PC-3 (cell line): Measurements from ENCODE around the gene OSMR. TPM values are rescaled to one million over a fixed set of nuclear protein-coding genes. Genes with fewer than 3 reads are reported as not detected.
A peak's percentile ranks its signal among the peaks of the same experiment; 100 is the strongest.

ENCODE experiments used
- ATAC-seq: fragments of 200-7000 bp; cut with Tn5 transposase; 2 replicates; pipeline ENCODE4 v1.9.1; 2020; ENCODE audit warnings: mild to moderate bottlenecking, moderate library complexity
- BruUV-seq: library from RNA; stranded (reverse); fragments of 400-500 nt; replicated peaks from 2 replicates; lab custom pipeline; 2021; lab: Mats Ljungman, UMichigan
- CTCF ChIA-PET: fragments of 300-600 bp; sonication (Branson Sonifier 250); formaldehyde crosslinking; loops from one replicate; lab custom pipeline; 2022; ENCODE audit warnings: antibody characterized with exemption; lab: Charles Lee
- POLR2A ChIA-PET: fragments of 300-600 bp; sonication (Branson Sonifier 250); formaldehyde crosslinking; loops from one replicate; lab custom pipeline; 2022; ENCODE audit warnings: antibody characterized with exemption; ENCODE audit not compliant: unreplicated experiment; lab: Charles Lee
- DNase-seq: peaks from one replicate; pipeline ENCODE4 v3.0.0-alpha.2; 2015
- H2AFZ ChIP-seq: fragments of 300-600 bp; sonication (generic); 2 replicates; pipeline ENCODE4 v1.6.0; 2016; ENCODE audit warnings: antibody characterized with exemption, low read length
- H3F3A ChIP-seq: fragments of 300-600 bp; sonication (generic); one replicate; pipeline ENCODE4 v1.6.0; 2017; ENCODE audit warnings: antibody characterized with exemption, low read length, control low read depth, mild to moderate bottlenecking; ENCODE audit not compliant: unreplicated experiment
- H3K27ac ChIP-seq: fragments of 300-600 bp; sonication (generic); 2 replicates; pipeline ENCODE4 v1.5.1; 2016; ENCODE audit warnings: mild to moderate bottlenecking, low read length
- H3K27me3 ChIP-seq: fragments of 300-600 bp; sonication (generic); 2 replicates; pipeline ENCODE4 v1.6.1; 2016; ENCODE audit warnings: low read length, mixed read lengths
- H3K36me3 ChIP-seq: fragments of 300-600 bp; sonication (generic); 2 replicates; pipeline ENCODE4 v1.6.1; 2016; ENCODE audit warnings: low read depth, mixed run types, low read length, mixed read lengths
- H3K4me1 ChIP-seq: fragments of 300-600 bp; sonication (generic); 2 replicates; pipeline ENCODE4 v1.5.1; 2016; ENCODE audit warnings: low read length; ENCODE audit not compliant: insufficient read depth
- H3K4me2 ChIP-seq: fragments of 300-600 bp; sonication (generic); 2 replicates; pipeline ENCODE4 v1.6.0; 2016; ENCODE audit warnings: low read length
- H3K4me3 ChIP-seq: fragments of 300-600 bp; sonication (generic); 2 replicates; pipeline ENCODE4 v1.5.1; 2016; ENCODE audit warnings: mild to moderate bottlenecking, low read length, mixed read lengths
- H3K79me2 ChIP-seq: fragments of 300-600 bp; sonication (generic); 2 replicates; pipeline ENCODE4 v1.6.1; 2017; ENCODE audit warnings: low read length, mixed read lengths
- H3K9ac ChIP-seq: fragments of 300-600 bp; sonication (generic); 2 replicates; pipeline ENCODE4 v1.6.0; 2016; ENCODE audit warnings: mild to moderate bottlenecking, low read length
- H3K9me2 ChIP-seq: fragments of 300-600 bp; sonication (generic); replicated peaks from 2 replicates; pipeline ENCODE4 v1.6.1; 2016; ENCODE audit warnings: mixed run types, low read length, mixed read lengths
- H3K9me3 ChIP-seq: fragments of 300-600 bp; sonication (generic); 2 replicates; pipeline ENCODE4 v1.6.1; 2016; ENCODE audit warnings: low read length, mixed read lengths
- H4K20me1 ChIP-seq: fragments of 300-600 bp; sonication (generic); 2 replicates; pipeline ENCODE4 v1.6.1; 2016; ENCODE audit warnings: low read length, mixed read lengths
- EZH2 ChIP-seq: fragments of 300-600 bp; sonication (generic); IDR thresholded peaks from one replicate; pipeline ENCODE4 v1.6.1; 2017; ENCODE audit warnings: antibody characterized with exemption, mild to moderate bottlenecking, low read length; ENCODE audit not compliant: unreplicated experiment
- EZH2phosphoT487 ChIP-seq: fragments of 300-600 bp; sonication (generic); IDR thresholded peaks from 2 replicates; pipeline ENCODE4 v1.6.1; 2018; ENCODE audit warnings: mild to moderate bottlenecking, antibody characterized with exemption, low read length, borderline replicate concordance
- intact Hi-C: fragments of 100-400 bp; cut with micrococcal nuclease; formaldehyde crosslinking; loops from 2 replicates; pipeline ENCODE4 v1.9.0; 2023
- total RNA-seq: library from RNA; depleted of rRNA; stranded (reverse); fragments of >200 nt; gene quantifications from 2 replicates; pipeline ENCODE4 v1.2.3, GENCODE V29; 2014
- TF ChIP-seq, protein P1 (sequence below): fragments of 300-600 bp; sonication (generic); conservative IDR thresholded peaks from 2 replicates; pipeline ENCODE4 v1.5.1; 2017; ENCODE audit warnings: antibody characterized with exemption, low read depth, mild to moderate bottlenecking, low read length

Gene OSMR
- total RNA-seq, 1 experiment from 2014 or later: 13.7 TPM

DNA sequence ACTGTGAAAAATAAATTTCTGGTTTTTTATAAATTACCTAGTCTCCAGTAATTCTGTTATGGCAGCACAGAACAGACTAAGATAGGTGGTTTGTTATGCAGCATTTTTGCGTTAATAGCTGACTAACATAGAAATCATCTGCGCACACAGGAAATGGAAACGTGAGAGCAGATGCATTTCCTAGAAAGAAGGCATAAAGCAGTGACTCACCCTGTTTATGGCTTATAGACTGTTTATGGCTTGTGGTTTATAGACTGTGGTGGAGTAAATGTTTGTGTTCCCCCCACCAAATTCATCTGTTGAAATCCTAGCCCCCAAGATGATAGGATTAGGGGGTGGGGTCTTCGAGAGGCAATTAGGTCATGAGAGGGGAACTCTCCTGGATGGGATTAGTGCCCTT, 18.3 kb upstream of the OSMR start:
- Histone ChIP-seq H3K79me2 (no peaks in the 10 kb centered on the region), H3K9me3 (peaks cover 6% of the 10 kb centered on the region; the same call in 1 of the 2 replicates), H4K20me1 (0 out of 2 replicates have a peak, but pooled peaks cover 4% of the 10 kb centered on the region), H3K4me1 (peaks cover 46% of the 10 kb centered on the region), H3K9me2 (no peaks in the 10 kb centered on the region), H3K27ac (peak overlapping the region; percentile 43), H3K27me3 (no peaks in the 10 kb centered on the region), H2AFZ (no peak overlapping the region), H3K36me3 (0 out of 2 replicates have a peak, but pooled peaks cover 7% of the 10 kb centered on the region), H3K9ac (no peak overlapping the region), H3F3A (no peaks in the 10 kb centered on the region), H3K4me2 (no peak overlapping the region), H3K4me3 (no peak overlapping the region)
- ATAC-seq: peak; percentile 59
- ChIA-PET POLR2A (no interaction called here), CTCF (no interaction called here)
- no TSS peak for BruUV-seq
- intact Hi-C loops: no loop called here
- DNase-seq: peak; percentile 91
- TF ChIP-seq EZH2 (no peak), EZH2phosphoT487 (no peak)
- TF ChIP-seq, protein P1, sequence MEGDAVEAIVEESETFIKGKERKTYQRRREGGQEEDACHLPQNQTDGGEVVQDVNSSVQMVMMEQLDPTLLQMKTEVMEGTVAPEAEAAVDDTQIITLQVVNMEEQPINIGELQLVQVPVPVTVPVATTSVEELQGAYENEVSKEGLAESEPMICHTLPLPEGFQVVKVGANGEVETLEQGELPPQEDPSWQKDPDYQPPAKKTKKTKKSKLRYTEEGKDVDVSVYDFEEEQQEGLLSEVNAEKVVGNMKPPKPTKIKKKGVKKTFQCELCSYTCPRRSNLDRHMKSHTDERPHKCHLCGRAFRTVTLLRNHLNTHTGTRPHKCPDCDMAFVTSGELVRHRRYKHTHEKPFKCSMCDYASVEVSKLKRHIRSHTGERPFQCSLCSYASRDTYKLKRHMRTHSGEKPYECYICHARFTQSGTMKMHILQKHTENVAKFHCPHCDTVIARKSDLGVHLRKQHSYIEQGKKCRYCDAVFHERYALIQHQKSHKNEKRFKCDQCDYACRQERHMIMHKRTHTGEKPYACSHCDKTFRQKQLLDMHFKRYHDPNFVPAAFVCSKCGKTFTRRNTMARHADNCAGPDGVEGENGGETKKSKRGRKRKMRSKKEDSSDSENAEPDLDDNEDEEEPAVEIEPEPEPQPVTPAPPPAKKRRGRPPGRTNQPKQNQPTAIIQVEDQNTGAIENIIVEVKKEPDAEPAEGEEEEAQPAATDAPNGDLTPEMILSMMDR: no peak

DNA sequence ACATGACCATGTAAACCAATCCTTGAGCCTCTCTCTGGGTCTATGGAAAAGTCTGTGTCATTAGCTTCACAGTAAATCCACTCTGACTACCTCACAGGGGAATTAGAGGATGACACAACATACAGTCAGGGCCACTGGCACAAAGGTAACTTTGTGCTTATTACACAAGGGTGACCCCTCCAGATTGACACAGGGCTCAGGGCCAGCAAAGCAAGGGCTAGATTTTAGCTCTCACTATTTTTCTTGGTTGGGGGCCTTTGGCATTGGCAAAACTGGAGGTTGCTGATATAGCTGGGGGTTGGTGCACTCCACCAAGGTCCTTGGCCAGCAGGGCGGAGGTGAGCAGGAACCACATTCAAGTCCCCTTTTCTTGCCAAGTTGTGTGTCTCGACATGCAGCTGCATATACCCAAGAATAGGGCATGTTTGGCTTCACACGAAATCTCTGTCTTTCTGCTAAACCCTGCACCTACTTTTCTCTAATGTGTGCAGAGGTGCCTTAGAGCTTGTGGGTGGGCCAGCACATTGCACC, 15.2 kb upstream of the OSMR start:
- H3K27me3 ChIP-seq: no peaks in the 10 kb centered on the region
- no peak overlapping the region for H2AFZ ChIP-seq
- H3K9me3 ChIP-seq: peaks cover 6% of the 10 kb centered on the region; the same call in 1 of the 2 replicates
- H3K27ac ChIP-seq: peak overlapping the region; percentile 48
- H3F3A ChIP-seq: no peaks in the 10 kb centered on the region
- H3K4me2 ChIP-seq: peak overlapping the region; percentile 32
- H3K9ac ChIP-seq: no peak overlapping the region
- H3K36me3 ChIP-seq: 0 out of 2 replicates have a peak, but pooled peaks cover 4% of the 10 kb centered on the region
- intact Hi-C loops: no loop called here
- DNase-seq (peak; percentile 93), ATAC-seq (peak; percentile 82)
- no peak overlapping the region for H3K4me3 ChIP-seq
- H3K9me2 ChIP-seq: no peaks in the 10 kb centered on the region
- POLR2A ChIA-PET: interaction anchor here (0.5 kb wide), 1 partner anchor 40 kb away, joined by 3 read pairs; no protein-coding TSS in a partner anchor
- peaks cover 43% of the 10 kb centered on the region for H3K4me1 ChIP-seq
- TF ChIP-seq, protein P1: no peak
- TF ChIP-seq EZH2phosphoT487: no peak
- TF ChIP-seq EZH2: no peak
- no peaks in the 10 kb centered on the region for H3K79me2 ChIP-seq
- H4K20me1 ChIP-seq: 0 out of 2 replicates have a peak, but pooled peaks cover 4% of the 10 kb centered on the region
- CTCF ChIA-PET: interaction anchor here (0.6 to 0.8 kb wide), 2 partner anchors 20 to 366 kb away, joined by 4 to 7 read pairs; no protein-coding TSS in a partner anchor
- no TSS peak for BruUV-seq

DNA sequence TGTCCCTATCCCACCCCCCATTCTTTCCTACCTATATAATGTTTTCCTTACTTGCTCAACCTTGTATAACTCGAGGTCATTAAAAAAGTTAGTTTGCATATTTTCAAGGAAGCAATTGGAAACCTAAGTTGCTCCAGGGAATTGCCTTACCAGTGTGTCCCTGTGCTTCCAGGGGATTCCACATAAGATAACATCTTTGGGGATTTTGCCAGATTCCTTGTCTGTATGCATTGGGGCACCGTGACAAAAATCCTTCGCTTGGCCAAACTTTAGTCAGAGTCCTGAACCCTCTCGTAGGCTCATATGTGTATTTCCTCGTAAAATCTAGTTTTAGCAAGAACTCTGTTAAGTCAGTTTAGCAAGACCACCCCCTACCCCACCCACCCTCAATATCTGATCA, 14.7 kb upstream of the OSMR start:
- peak overlapping the region; percentile 48 for H3K27ac ChIP-seq

More for the DNA sequence above, 14.7 kb upstream of the OSMR start:
- Histone ChIP-seq H3K4me2 (peak overlapping the region; percentile 28), H3K9me3 (peaks cover 6% of the 10 kb centered on the region; the same call in 1 of the 2 replicates), H3K4me3 (no peak overlapping the region), H3K4me1 (peaks cover 43% of the 10 kb centered on the region), H3K9me2 (no peaks in the 10 kb centered on the region), H3K27me3 (no peaks in the 10 kb centered on the region), H3K36me3 (0 out of 2 replicates have a peak, but pooled peaks cover 4% of the 10 kb centered on the region), H4K20me1 (0 out of 2 replicates have a peak, but pooled peaks cover 4% of the 10 kb centered on the region), H3F3A (no peaks in the 10 kb centered on the region), H2AFZ (no peak overlapping the region), H3K79me2 (no peaks in the 10 kb centered on the region), H3K9ac (no peak overlapping the region)
- ChIA-PET CTCF (no interaction called here), POLR2A (no interaction called here)
- intact Hi-C loops: no loop called here
- no TSS peak for BruUV-seq
- DNase-seq (peak; percentile 80), ATAC-seq (no peak)
- TF ChIP-seq EZH2: no peak
- TF ChIP-seq, protein P1: no peak
- TF ChIP-seq EZH2phosphoT487: no peak
